ENCODE measurements around the gene TOX3.

- no peak for TF ChIP-seq FOXK2 (IDR thresholded peaks at IDR 0.05)
- no peak for TF ChIP-seq SUZ12 (IDR thresholded peaks at IDR 0.05)
- no peak for TF ChIP-seq NFRKB (IDR thresholded peaks at IDR 0.05)
- TF ChIP-seq ELF4 (IDR thresholded peaks at IDR 0.05), result no peak
- no peak for TF ChIP-seq LEF1 (IDR thresholded peaks at IDR 0.05; ENCODE audit: borderline replicate concordance)
These were observed 72.3 kb downstream of the TOX3 start for GRCh38 chr16:52474679-52475078.

Measured in HEK293T (cell line).